Upper lobe of right lung (tissue), 1 donor: ENCODE measurements around the gene CTXND1. TPM values are rescaled to one million over a fixed set of nuclear protein-coding genes. Genes with fewer than 3 reads are reported as not detected.
"Not testable (repeated sequence)": the region's sequence is repeated elsewhere in the genome, so short reads cannot be mapped to it uniquely, and the experiment has no call there.

Experiments
- ATAC-seq: fragments of 200-7000 bp; cut with Tn5 transposase; one replicate; pipeline ENCODE4 v1.9.1; 2020; ENCODE audit warnings: mild to moderate bottlenecking, moderate library complexity
- DNase-seq: peaks from one replicate; pipeline ENCODE4 v3.0.0-alpha.2; 2020
- H3K27ac ChIP-seq: fragments of 200-600 bp; one replicate; pipeline ENCODE4 v1.8.0; 2022
- H3K27me3 ChIP-seq: fragments of 200-600 bp; one replicate; pipeline ENCODE4 v1.8.0; 2022; ENCODE audit warnings: mild to moderate bottlenecking
- H3K36me3 ChIP-seq: fragments of 200-600 bp; one replicate; pipeline ENCODE4 v1.8.0; 2022
- H3K4me1 ChIP-seq: fragments of 200-600 bp; one replicate; pipeline ENCODE4 v1.8.0; 2022
- H3K4me3 ChIP-seq: fragments of 200-600 bp; one replicate; pipeline ENCODE4 v1.8.0; 2022; ENCODE audit warnings: mild to moderate bottlenecking
- H3K9me3 ChIP-seq: fragments of 200-600 bp; one replicate; pipeline ENCODE4 v1.8.0; 2022
- intact Hi-C: fragments of 100-400 bp; cut with DNase I; formaldehyde crosslinking; loops from one replicate; pipeline ENCODE4 v1.11.0; 2022
- total RNA-seq: library from RNA; stranded (reverse); fragmentation: NEBNext Ultra II Directional; extraction: Animal tissue kit (Norgen Biotek cat#: 25700); gene quantifications from one replicate; pipeline ENCODE4 v1.2.1, GENCODE V29; 2021
- TF ChIP-seq, protein P1 (sequence below): fragments of 200-600 bp; IDR thresholded peaks from one replicate; pipeline ENCODE4 v1.8.0; 2022; ENCODE audit warnings: antibody characterized with exemption
- donor health status: DM: no; HTN: yes; CAD: no; lungs with severe emphysema.

The CTXND1 gene
- total RNA-seq, 1 donor from 2014 or later: 1.9 TPM

DNA sequence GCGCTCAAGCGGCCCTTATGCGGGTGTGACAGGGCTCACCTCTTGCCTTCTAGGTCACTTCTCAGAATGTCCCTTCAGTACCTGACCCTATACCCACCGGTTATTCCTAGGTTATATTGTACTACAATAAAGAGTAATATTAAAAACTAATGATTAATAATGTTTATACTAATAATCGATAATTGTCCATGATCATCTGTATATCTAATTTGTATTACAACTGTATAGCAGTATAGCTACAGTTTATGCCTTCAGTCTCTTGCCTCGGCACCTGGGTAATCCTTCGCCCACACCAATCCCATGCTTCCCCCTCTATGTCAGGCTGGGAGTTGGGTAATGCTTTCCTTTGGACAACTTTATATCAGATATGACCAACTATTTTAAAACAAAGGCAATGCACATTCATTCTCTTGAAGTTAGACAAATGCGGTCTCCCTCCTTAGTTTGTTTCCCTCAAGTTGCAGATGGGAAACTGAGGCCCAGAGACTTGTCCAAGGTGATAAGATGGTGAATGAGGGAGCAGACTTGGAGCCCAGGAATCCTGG is 95.8 kb downstream of the CTXND1 start:
- no peaks in the 10 kb centered on the region for H3K36me3 ChIP-seq
- no peaks in the 10 kb centered on the region for H3K27me3 ChIP-seq
- ATAC-seq (no peak), DNase-seq (no peak)
- no peaks in the 10 kb centered on the region for H3K9me3 ChIP-seq
- peaks cover 41% of the 10 kb centered on the region for H3K4me1 ChIP-seq
- TF ChIP-seq, protein P1, sequence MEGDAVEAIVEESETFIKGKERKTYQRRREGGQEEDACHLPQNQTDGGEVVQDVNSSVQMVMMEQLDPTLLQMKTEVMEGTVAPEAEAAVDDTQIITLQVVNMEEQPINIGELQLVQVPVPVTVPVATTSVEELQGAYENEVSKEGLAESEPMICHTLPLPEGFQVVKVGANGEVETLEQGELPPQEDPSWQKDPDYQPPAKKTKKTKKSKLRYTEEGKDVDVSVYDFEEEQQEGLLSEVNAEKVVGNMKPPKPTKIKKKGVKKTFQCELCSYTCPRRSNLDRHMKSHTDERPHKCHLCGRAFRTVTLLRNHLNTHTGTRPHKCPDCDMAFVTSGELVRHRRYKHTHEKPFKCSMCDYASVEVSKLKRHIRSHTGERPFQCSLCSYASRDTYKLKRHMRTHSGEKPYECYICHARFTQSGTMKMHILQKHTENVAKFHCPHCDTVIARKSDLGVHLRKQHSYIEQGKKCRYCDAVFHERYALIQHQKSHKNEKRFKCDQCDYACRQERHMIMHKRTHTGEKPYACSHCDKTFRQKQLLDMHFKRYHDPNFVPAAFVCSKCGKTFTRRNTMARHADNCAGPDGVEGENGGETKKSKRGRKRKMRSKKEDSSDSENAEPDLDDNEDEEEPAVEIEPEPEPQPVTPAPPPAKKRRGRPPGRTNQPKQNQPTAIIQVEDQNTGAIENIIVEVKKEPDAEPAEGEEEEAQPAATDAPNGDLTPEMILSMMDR: no peak
- no peak overlapping the region for H3K27ac ChIP-seq
- intact Hi-C loops: no loop called here
- H3K4me3 ChIP-seq: no peak overlapping the region

DNA sequence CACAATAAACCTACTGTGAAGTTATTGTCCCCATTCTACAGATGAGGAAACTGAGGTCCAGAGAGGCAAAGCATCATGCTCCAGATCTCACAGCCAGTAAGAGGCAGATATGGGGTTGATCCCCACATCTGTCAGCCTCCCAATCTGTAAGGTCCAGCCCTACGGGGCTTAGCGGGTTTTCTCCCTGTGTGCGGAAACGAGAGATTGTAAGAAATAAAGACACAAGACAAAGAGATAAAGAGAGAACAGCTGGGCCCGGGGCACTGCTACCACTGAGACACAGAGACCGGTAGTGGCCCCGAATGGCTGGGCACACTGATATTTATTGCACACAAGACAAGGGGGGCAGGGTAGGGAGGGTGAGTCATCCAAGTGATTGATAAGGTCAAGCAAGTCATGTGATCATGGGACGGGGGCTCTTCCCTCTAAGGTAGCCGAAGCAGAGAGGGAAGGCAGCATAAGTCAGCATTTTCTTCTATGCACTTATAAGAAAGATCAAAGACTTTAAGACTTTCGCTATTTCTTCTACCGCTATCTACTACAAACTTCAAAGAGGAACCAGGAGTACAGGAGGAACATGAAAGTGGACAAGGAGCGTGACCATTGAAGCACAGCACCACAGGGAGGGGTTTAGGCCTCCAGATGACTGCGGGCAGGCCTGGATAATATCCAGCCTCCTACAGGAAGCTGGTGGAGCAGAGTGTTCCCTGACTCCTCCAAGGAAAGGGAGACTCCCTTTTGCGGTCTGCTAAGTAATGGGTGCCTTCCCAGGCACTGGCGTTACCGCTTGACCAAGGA is 96.4 kb downstream of the CTXND1 start:
- H3K27me3 ChIP-seq, H3K36me3 ChIP-seq, H3K27ac ChIP-seq, H3K9me3 ChIP-seq, H3K4me3 ChIP-seq, ATAC-seq, intact Hi-C loops: not testable (repeated sequence)
- H3K4me1 ChIP-seq: peaks cover 34% of the 10 kb centered on the region
- peak; percentile 76 for DNase-seq

- intact Hi-C loops: no loop called here
- no peak for ATAC-seq
- H3K4me1 ChIP-seq: peaks cover 28% of the 10 kb centered on the region
Measured at GRCh38 chr15:80155001-80155377, 97.0 kb downstream of the CTXND1 start.

GRCh38 chr15:80154336-80154735 is 97.7 kb downstream of the CTXND1 start:
- Histone ChIP-seq H3K4me3 (peak overlapping the region; percentile 67), H3K27ac (no peak overlapping the region), H3K27me3 (no peaks in the 10 kb centered on the region), H3K36me3 (no peaks in the 10 kb centered on the region), H3K9me3 (no peaks in the 10 kb centered on the region), H3K4me1 (peaks cover 26% of the 10 kb centered on the region)
- DNase-seq (no peak), ATAC-seq (no peak)
- intact Hi-C loops: no loop called here
- TF ChIP-seq, protein P1: no peak

More at GRCh38 chr15:80155001-80155377, 97.0 kb downstream of the CTXND1 start:
- DNase-seq: no peak
- Histone ChIP-seq H3K27ac (no peak overlapping the region), H3K27me3 (no peaks in the 10 kb centered on the region), H3K4me3 (no peak overlapping the region), H3K9me3 (no peaks in the 10 kb centered on the region), H3K36me3 (no peaks in the 10 kb centered on the region)
- TF ChIP-seq, protein P1: no peak

GRCh38 chr15:80153900-80154299 is 98.1 kb downstream of the CTXND1 start:
- no peaks in the 10 kb centered on the region for H3K36me3 ChIP-seq
- ATAC-seq: no peak
- no peaks in the 10 kb centered on the region for H3K27me3 ChIP-seq
- H3K9me3 ChIP-seq: no peaks in the 10 kb centered on the region
- TF ChIP-seq, protein P1: no peak
- H3K4me3 ChIP-seq: peak overlapping the region; percentile 67
- H3K4me1 ChIP-seq: peaks cover 26% of the 10 kb centered on the region
- H3K27ac ChIP-seq: peak overlapping the region; percentile 78
- intact Hi-C loops: no loop called here
- no peak for DNase-seq
